ENCODE results near the gene GLS. TPM values are rescaled to one million over a fixed set of nuclear protein-coding genes. Genes with fewer than 3 reads are reported as not detected.
"Not testable (repeated sequence)": the region's sequence is repeated elsewhere in the genome, so short reads cannot be mapped to it uniquely, and the experiment has no call there.

GLS gene
- total and polyA plus RNA-seq, 5 experiments from 2014 or later = 30.0 to 214 (median 55.9) TPM

DNA sequence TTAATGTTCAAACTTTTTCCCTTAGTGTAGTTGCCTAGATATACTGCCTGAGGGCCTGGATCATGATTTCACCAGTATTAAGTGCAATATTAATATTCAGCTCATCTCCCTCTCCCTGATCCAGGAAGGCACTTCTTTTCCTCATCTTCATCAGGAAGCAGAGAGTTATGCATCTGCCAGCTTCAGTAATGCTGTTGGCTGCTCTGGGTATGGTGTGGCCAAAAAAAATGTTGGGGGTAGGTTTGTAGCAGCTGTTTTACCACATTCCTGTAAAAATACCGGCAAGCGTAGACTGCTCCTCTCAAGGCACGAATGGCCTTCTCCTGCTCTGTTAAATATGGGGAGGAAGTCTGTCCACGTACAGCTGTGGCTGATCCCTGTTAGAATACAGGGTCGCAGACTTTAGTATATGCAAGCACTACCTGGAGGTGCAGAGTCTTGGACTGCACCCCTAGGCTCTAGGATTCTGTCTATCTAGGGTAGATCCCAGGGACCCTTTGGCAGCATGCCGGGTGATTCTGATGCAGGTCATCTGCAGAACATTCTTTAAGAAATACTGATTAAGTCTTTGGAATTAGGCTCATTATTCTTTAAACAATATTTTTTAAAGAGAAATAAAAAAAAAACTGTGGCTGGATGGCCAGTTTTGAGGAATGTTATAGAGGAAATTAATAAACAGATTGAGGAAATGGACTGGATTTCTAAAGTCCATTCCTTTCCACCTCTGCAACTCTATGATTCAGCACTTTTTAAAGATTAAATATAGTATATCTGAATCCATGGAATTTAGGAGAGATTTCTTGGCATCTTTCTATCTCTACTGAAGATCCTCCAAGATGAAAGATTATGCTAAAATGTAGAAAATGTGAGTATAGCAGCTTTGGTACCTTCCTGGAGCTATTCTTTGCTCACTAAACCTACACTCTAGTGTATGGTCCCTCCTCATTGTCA is 21.0 kb upstream of the GLS start:
- POLR2A ChIA-PET = interaction anchor here (1.5 kb wide), 1 partner anchor 22 kb away, joined by 3 read pairs; no protein-coding TSS in a partner anchor
- Mint-ChIP-seq H3K27ac (peak overlapping the region in 1 of 10 donors; percentile 15), H3K27me3 (no peaks in the 10 kb centered on the region), H3K4me1 (peaks cover 8 to 21% (median 20%) of the 10 kb centered on the region in 4 donors), H3K36me3 (peaks cover 3 to 8% (median 7%) of the 10 kb centered on the region in 3 donors), H3K4me3 (no peak overlapping the region), H3K9me3 (no peaks in the 10 kb centered on the region)
- ATAC-seq = no peak
- DNase-seq = no peak

GRCh38 chr2:190860985-190861680 is 19.5 kb upstream of the GLS start:
- POLR2A ChIA-PET = interaction anchor here (1.5 to 3.8 kb wide), 2 partner anchors 20 to 21 kb away, joined by 3 to 25 read pairs; partner anchors contain the start of gene GLS
- H3K27ac Mint-ChIP-seq = no peak overlapping the region
- H3K9me3 Mint-ChIP-seq = no peaks in the 10 kb centered on the region
- no peak overlapping the region for H3K4me3 Mint-ChIP-seq
- no peak for ATAC-seq
- peaks cover 6 to 9% (median 7%) of the 10 kb centered on the region in 3 donors for H3K36me3 Mint-ChIP-seq
- no peak for DNase-seq
- H3K4me1 Mint-ChIP-seq = peaks cover 8 to 21% (median 20%) of the 10 kb centered on the region in 4 donors
- H3K27me3 Mint-ChIP-seq = no peaks in the 10 kb centered on the region

DNA sequence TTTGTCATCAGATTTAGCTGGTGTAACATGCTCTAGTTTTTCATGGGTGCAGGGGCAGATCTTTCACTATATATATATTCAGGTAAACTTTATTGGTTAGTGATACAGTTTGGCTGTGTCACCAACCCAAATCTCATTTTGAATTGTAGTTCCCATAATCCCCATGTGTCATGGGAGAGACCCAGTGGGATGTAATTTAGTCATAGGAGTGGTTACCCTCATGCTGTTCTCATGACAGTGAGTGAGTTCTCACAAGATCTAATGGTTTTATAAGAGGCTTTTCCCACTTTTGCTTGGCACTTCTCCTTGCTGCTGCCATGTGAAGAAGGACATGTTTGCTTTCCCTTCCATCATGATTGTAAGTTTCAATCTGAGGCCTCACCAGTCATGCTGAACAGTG is 18.5 kb upstream of the GLS start:
- H3K27ac Mint-ChIP-seq, DNase-seq, H3K9me3 Mint-ChIP-seq, H3K4me3 Mint-ChIP-seq, ATAC-seq, H3K27me3 Mint-ChIP-seq: not testable (repeated sequence)
- H3K4me1 Mint-ChIP-seq = peaks cover 8 to 21% (median 20%) of the 10 kb centered on the region in 4 donors
- peaks cover 7 to 13% (median 10%) of the 10 kb centered on the region in 3 donors for H3K36me3 Mint-ChIP-seq
- POLR2A ChIA-PET = interaction anchor here (1.1 to 3.8 kb wide), 2 partner anchors 19 to 85 kb away, joined by 3 to 25 read pairs; partner anchors contain the start of gene GLS

GRCh38 chr2:190862571-190862991 is 18.0 kb upstream of the GLS start:
- DNase-seq (no peak), ATAC-seq (no peak)
- no peaks in the 10 kb centered on the region for H3K27me3 Mint-ChIP-seq
- H3K27ac Mint-ChIP-seq = no peak overlapping the region
- H3K4me1 Mint-ChIP-seq = peaks cover 8 to 21% (median 20%) of the 10 kb centered on the region in 4 donors
- POLR2A ChIA-PET = interaction anchor here (1.1 to 3.8 kb wide), 2 partner anchors 19 to 84 kb away, joined by 3 to 25 read pairs; partner anchors contain the start of gene GLS
- no peak overlapping the region for H3K4me3 Mint-ChIP-seq
- no peaks in the 10 kb centered on the region for H3K9me3 Mint-ChIP-seq
- peaks cover 7 to 14% (median 13%) of the 10 kb centered on the region in 3 donors for H3K36me3 Mint-ChIP-seq

DNA sequence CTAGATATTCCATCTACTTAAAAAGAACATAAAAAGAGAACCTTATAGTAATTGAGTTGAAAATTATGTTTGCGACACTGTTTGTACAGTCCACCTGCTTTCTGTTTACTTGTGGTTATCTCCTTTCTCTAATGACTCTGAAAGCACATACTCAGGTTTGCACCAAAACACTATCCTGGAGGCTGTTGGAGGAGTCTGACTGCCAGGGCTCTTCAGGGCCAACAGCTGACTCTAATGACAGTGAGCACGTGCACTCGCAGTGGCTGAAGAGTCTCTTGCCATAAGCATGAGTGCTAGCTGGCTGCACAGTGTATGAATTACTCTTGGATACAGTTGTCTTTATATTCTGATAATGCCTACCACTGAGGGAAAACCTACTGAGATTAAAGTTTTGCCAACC is 16.7 kb upstream of the GLS start:
- ATAC-seq (peak; percentile 30 to 44), DNase-seq (no peak)
- H3K9me3 Mint-ChIP-seq = peaks cover 0 to 2% (median 0%) of the 10 kb centered on the region in 9 donors
- H3K27ac Mint-ChIP-seq = peak overlapping the region in 8 of 10 donors; percentile 11 to 89 (median 70)
- H3K36me3 Mint-ChIP-seq = peaks cover 7 to 19% (median 13%) of the 10 kb centered on the region in 3 donors
- no peaks in the 10 kb centered on the region for H3K27me3 Mint-ChIP-seq
- H3K4me1 Mint-ChIP-seq = peaks cover 8 to 21% (median 20%) of the 10 kb centered on the region in 4 donors
- peak overlapping the region in 4 of 10 donors; percentile 7 to 45 (median 14) for H3K4me3 Mint-ChIP-seq
- POLR2A ChIA-PET = interaction anchor here (0.6 to 3.8 kb wide), 2 partner anchors 10 to 17 kb away, joined by 4 to 25 read pairs; partner anchors contain the start of gene GLS

- H3K9me3 Mint-ChIP-seq = peaks cover 0 to 2% (median 0%) of the 10 kb centered on the region in 9 donors
- POLR2A ChIA-PET = interaction anchor here (0.6 to 3.8 kb wide), 2 partner anchors 10 to 17 kb away, joined by 4 to 25 read pairs; partner anchors contain the start of gene GLS
- peak overlapping the region in 4 of 10 donors; percentile 41 to 82 (median 70) for H3K27ac Mint-ChIP-seq
- no peaks in the 10 kb centered on the region for H3K27me3 Mint-ChIP-seq
- DNase-seq (no peak), ATAC-seq (no peak)
- no peak overlapping the region for H3K4me3 Mint-ChIP-seq
- peaks cover 7 to 19% (median 13%) of the 10 kb centered on the region in 3 donors for H3K36me3 Mint-ChIP-seq
- peaks cover 8 to 21% (median 20%) of the 10 kb centered on the region in 4 donors for H3K4me1 Mint-ChIP-seq
Measured at GRCh38 chr2:190864375-190864774, 16.2 kb upstream of the GLS start.

DNA sequence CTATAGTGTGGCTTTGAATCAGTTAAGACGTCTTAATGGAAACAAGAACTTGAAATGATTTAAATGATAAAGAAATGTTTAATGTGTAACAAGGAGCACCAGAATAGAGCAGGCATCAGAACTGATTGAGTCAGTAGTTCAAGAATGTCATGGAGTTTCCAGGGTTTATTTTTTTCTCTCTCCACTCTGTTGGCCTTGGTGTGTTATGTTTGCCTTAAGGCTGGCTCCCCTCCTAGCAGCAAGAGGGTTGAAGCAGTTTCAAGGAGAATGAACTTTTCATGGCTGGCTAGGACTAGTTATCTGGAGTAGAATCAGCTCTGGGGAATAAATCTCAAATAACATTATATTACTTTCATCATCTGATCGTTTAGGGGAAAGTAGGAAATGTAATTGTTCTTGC is 13.4 kb upstream of the GLS start:
- Mint-ChIP-seq H3K4me3 (no peak overlapping the region), H3K27me3 (no peaks in the 10 kb centered on the region), H3K36me3 (peaks cover 3 to 15% (median 11%) of the 10 kb centered on the region in 3 donors), H3K9me3 (peaks cover 0 to 2% (median 0%) of the 10 kb centered on the region in 9 donors), H3K4me1 (peaks cover 8 to 21% (median 20%) of the 10 kb centered on the region in 4 donors), H3K27ac (no peak overlapping the region)
- DNase-seq (no peak), ATAC-seq (no peak)
- POLR2A ChIA-PET = interaction anchor here (1.3 kb wide), 1 partner anchor 10 kb away, joined by 3 read pairs; no protein-coding TSS in a partner anchor

DNA sequence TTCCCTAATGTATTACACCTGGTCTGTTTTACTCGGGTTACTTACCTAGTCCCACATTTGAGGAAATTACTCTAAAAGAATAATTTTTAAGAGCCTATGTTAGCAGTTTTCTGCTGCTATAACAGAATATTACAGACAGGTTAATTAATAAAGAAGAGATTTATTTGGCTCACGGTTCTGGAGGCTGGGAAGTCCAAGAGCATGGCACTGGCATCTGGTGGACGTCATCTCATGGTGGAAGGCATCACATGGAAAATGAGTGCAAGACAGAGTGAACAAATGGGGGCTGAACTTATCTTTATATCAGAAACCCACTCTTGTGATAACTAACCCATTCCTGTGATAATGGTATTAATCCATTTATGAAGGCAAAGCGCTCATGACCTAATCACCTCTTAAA is 12.8 kb upstream of the GLS start:
- Mint-ChIP-seq H3K36me3 (peaks cover 0 to 13% (median 11%) of the 10 kb centered on the region in 3 donors), H3K4me1 (peaks cover 6 to 15% (median 15%) of the 10 kb centered on the region in 4 donors), H3K4me3 (no peak overlapping the region), H3K27ac (no peak overlapping the region), H3K9me3 (peaks cover 0 to 2% (median 0%) of the 10 kb centered on the region in 9 donors), H3K27me3 (no peaks in the 10 kb centered on the region)
- POLR2A ChIA-PET = interaction anchor here (1.1 kb wide), 1 partner anchor 14 kb away, joined by 3 read pairs; no protein-coding TSS in a partner anchor
- ATAC-seq (no peak), DNase-seq (no peak)

- H3K27me3 Mint-ChIP-seq = no peaks in the 10 kb centered on the region
- H3K4me1 Mint-ChIP-seq = no peaks in the 10 kb centered on the region
- no peak for ATAC-seq
- POLR2A ChIA-PET = no interaction called here
- H3K9me3 Mint-ChIP-seq = peaks cover 0 to 2% (median 0%) of the 10 kb centered on the region in 9 donors
- H3K4me3 Mint-ChIP-seq = no peak overlapping the region
- no peak overlapping the region for H3K27ac Mint-ChIP-seq
- peaks cover 0 to 13% (median 11%) of the 10 kb centered on the region in 3 donors for H3K36me3 Mint-ChIP-seq
- no peak for DNase-seq
Measured at GRCh38 chr2:190869721-190870120, 10.9 kb upstream of the GLS start.

DNA sequence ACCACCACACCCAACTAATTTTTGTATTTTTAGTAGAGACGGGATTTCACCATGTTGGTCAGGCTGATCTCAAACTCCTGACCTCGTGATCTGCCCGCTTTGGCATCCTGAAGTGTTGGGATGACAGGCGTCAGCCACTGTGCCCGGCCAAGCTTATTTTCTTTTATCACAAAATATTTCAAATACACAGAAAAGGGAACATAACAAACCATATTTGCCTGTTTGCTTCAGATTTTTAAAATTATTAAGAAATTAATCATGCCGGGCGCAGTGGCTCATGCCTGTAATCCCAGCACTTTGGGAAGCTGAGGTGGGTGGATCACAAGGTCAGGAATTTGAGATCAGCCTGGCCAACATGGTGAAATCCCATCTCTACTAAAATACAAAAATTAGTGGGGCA is 7.2 kb upstream of the GLS start:
- ATAC-seq, POLR2A ChIA-PET, DNase-seq, H3K36me3 Mint-ChIP-seq, H3K27ac Mint-ChIP-seq, H3K4me3 Mint-ChIP-seq, H3K27me3 Mint-ChIP-seq, H3K9me3 Mint-ChIP-seq: not testable (repeated sequence)
- H3K4me1 Mint-ChIP-seq = peaks cover 11 to 28% (median 24%) of the 10 kb centered on the region in 4 donors

DNA sequence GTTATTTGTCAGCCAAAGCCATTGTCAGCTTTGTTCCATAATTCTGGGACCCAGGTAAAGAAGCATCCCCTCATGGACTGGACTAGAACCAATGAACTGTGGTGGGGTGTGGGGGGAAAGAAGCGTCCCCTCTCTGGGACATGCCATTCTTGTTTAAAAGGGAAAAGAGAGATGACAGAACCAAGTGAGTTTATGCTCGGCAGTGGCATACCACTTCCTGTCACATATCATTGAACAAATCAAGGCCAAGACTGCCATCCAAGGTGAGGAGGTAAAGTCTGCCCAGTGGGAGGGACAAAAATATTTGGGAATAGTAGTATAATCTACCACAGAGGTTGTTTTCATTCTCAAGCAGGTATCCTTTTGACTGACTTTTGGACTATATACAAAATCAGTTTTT is 4.7 kb upstream of the GLS start:
- DNase-seq = peak in 5 of 10 donors; percentile 15 to 63 (median 43)
- Mint-ChIP-seq H3K9me3 (no peaks in the 10 kb centered on the region), H3K4me3 (peak overlapping the region in 9 of 10 donors; percentile 3 to 76 (median 58)), H3K27me3 (no peaks in the 10 kb centered on the region), H3K4me1 (peaks cover 11 to 38% (median 30%) of the 10 kb centered on the region in 4 donors), H3K27ac (peak overlapping the region in 9 of 10 donors; percentile 37 to 83 (median 66)), H3K36me3 (no peaks in the 10 kb centered on the region)
- ATAC-seq = peak in 1 of 2 donors; percentile 22
- POLR2A ChIA-PET = interaction anchor here (0.9 kb wide), 2 partner anchors 9 to 25 kb away, joined by 4 to 5 read pairs; no protein-coding TSS in a partner anchor

GRCh38 chr2:190876631-190877030 is 4.0 kb upstream of the GLS start:
- Mint-ChIP-seq H3K9me3 (no peaks in the 10 kb centered on the region), H3K36me3 (no peaks in the 10 kb centered on the region), H3K4me3 (no peak overlapping the region), H3K4me1 (peaks cover 11 to 38% (median 31%) of the 10 kb centered on the region in 4 donors), H3K27me3 (no peaks in the 10 kb centered on the region), H3K27ac (peak overlapping the region in 1 of 10 donors; percentile 37)
- DNase-seq (no peak), ATAC-seq (no peak)
- POLR2A ChIA-PET = interaction anchor here (1.3 kb wide), 1 partner anchor 26 kb away, joined by 3 read pairs; no protein-coding TSS in a partner anchor

All from naive thymus-derived CD8-positive, alpha-beta T cell (primary cell).